A204.1 (cell line): ENCODE data around the gene E2F1.
"Not testable (repeated sequence)": the region's sequence is repeated elsewhere in the genome, so short reads cannot be mapped to it uniquely, and the experiment has no call there.

Source experiments
- FAIRE-seq: peaks from 2 replicates; lab custom pipeline; 2012; peaks lifted over from hg19 to GRCh38; lab: Jason Lieb, UNC

E2F1 gene

DNA sequence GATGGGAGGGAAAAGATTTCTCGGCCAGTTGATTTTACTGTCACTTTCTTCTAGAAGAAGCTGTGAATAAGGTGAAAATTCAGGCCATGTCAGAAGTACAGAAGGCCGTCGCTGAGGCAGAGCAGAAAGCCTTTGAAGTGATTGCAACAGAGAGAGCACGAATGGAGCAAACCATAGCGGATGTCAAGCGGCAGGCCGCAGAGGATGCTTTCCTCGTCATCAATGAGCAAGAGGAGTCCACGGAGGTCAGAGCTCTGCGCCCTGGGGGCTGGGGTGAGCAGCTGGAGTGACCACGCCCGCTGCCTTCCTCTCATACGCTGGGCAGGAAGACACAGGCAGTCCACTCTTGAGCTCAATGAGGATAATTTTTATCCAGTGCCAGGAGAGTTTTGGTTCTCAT lies 45.9 kb downstream of the E2F1 start:
- FAIRE-seq: no peak

- FAIRE-seq: no peak
Measured at GRCh38 chr20:33636776-33637175, 49.4 kb downstream of the E2F1 start.

- FAIRE-seq: no peak
Measured at GRCh38 chr20:33635341-33635740, 50.8 kb downstream of the E2F1 start.

GRCh38 chr20:33631910-33632309 lies 54.3 kb downstream of the E2F1 start:
- FAIRE-seq: not testable (repeated sequence)

DNA sequence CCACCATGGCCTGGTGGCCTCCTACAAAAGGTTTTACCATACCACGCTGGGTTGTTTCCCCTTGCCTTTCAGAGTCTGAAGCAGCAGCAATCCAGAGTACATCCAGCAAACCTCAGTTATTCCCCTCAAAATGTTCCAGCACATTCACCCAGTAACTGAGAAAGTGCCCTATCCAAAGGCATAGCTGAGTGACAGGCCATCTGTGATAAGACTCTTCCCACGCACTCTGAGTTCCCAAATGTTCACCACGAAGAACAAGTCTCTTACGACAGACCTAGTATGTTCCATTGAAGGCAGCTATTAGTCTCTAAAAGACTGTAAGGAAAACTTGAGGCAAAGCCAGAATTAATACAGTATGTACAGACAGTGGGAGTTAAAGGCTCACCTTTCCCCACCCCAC lies 55.7 kb downstream of the E2F1 start:
- FAIRE-seq: no peak

GRCh38 chr20:33629979-33630378 lies 56.2 kb downstream of the E2F1 start:
- FAIRE-seq: no peak

DNA sequence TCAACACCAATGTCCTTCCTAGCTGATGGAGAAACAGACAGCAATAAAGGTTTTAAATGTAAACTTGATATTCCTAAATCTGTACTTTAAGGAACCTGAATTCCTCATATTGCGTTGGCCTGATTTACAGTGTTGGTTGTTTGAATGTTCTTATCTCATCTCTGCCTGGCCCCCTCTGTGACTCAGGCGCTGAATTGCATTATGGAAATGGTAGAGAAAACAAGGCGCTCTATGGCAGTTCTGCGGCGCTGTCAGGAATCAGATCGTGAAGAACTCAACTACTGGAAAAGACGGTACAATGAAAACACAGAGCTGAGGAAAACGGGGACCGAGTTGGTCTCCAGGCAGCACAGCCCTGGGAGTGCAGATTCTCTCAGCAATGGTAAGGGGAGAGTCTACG lies 56.7 kb downstream of the E2F1 start:
- no peak for FAIRE-seq

DNA sequence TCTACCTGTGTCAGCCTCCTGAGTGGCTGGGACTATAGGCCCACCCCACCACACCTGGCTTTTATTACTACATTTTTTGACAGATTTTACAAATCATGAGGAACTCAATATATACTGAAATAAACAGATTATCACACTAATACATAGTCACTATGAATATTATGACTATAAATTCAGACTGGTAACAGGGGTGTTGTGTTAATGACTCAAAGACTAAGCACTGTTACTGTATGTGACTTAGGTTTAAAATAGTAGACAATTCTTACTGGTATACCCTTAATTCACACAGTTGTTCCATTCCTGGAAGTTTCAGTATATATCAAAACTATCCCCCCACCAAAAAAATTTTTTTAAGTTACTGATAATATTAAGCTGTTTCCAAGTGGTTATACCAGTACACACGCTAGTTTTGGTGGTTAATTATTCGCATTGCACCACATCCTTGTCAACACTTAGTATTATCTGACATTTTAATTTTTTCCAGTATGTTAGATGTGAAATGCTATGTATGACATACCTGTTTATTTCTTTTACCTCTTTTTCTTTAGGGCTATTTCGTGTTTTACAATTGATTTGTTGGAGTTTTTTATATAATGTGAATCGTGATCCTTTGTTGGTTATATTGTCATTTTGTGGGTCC lies 58.5 kb downstream of the E2F1 start:
- no peak for FAIRE-seq

GRCh38 chr20:33626190-33626589 lies 60.0 kb downstream of the E2F1 start:
- no peak for FAIRE-seq
